VCaP (cell line): ENCODE data around the gene THOP1.

Experiments used
- H3K27ac ChIP-seq: fragments of 450-650 bp; 2 replicates; pipeline ENCODE4 v1.5.1; 2017
- TF ChIP-seq, protein P1 (sequence below): fragments of 450-650 bp; conservative IDR thresholded peaks from 2 replicates; pipeline ENCODE4 v1.5.1; 2017; ENCODE audit warnings: mild to moderate bottlenecking, moderate library complexity

The THOP1 gene

DNA sequence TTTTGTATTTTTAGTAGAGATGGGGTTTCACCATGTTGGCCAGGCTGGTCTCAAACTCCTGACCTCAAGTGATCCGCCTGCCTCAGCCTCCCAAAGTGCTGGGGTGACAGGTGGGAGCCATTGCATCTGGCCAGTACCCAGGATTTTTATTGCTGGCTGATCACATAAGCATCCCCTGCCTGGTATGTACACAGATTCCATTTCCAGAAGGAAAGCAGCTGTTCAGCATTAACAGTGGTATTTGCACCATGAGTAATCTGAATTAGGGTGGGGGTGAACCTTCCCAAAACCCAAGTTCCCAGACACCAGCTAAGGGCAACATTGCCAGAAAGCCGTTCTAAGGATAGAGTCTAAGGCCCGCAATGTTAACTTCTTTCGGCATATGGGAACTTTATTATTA, 63.3 kb downstream of the THOP1 start:
- no peak overlapping the region for H3K27ac ChIP-seq
- TF ChIP-seq, protein P1, sequence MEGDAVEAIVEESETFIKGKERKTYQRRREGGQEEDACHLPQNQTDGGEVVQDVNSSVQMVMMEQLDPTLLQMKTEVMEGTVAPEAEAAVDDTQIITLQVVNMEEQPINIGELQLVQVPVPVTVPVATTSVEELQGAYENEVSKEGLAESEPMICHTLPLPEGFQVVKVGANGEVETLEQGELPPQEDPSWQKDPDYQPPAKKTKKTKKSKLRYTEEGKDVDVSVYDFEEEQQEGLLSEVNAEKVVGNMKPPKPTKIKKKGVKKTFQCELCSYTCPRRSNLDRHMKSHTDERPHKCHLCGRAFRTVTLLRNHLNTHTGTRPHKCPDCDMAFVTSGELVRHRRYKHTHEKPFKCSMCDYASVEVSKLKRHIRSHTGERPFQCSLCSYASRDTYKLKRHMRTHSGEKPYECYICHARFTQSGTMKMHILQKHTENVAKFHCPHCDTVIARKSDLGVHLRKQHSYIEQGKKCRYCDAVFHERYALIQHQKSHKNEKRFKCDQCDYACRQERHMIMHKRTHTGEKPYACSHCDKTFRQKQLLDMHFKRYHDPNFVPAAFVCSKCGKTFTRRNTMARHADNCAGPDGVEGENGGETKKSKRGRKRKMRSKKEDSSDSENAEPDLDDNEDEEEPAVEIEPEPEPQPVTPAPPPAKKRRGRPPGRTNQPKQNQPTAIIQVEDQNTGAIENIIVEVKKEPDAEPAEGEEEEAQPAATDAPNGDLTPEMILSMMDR: no peak

DNA sequence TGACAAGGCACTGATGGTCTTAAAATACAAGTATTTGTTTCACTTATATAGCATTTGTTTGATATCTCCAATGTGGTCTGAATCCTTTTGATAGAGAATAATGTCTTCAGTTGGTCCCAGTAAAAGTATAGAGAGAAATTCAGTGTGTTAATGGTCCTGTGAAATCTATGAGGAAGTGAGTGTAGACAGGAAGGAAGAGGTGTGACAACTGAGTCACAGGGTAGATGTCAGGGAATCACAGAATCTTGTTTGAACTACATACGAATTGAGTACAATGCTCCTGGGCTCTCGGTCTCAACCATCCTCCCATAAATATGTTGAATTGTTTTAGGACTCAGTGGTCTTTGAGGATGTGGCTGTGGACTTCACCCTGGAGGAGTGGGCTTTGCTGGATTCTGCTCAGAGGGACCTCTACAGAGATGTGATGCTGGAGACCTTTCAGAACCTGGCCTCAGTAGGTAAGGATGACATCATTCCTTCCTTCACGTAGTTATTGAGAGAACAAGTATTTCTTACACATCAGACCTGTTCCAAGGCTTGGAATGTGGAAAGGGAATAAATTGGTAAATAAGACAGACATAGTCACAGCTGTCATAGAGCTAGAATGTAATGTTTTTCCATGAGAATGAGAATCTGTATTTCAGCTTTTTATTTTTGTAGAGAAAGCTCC, 65.1 kb downstream of the THOP1 start:
- TF ChIP-seq, protein P1: no peak
- H3K27ac ChIP-seq: no peak overlapping the region

DNA sequence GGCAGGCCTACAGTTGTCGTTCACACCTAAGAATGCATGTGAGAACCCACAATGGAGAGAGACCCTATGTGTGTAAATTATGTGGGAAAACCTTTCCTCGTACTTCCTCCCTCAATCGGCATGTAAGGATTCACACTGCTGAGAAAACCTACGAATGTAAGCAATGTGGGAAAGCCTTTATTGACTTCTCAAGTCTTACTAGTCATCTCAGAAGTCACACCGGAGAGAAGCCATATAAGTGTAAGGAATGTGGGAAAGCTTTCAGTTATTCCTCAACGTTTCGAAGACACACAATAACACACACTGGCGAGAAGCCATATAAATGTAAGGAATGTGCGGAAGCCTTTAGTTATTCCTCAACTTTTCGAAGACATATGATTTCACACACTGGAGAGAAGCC, 67.3 kb downstream of the THOP1 start:
- TF ChIP-seq, protein P1: no peak
- no peak overlapping the region for H3K27ac ChIP-seq

GRCh38 chr19:2853015-2853606, 67.8 kb downstream of the THOP1 start:
- TF ChIP-seq, protein P1: no peak
- no peak overlapping the region for H3K27ac ChIP-seq

GRCh38 chr19:2854849-2855248, 69.5 kb downstream of the THOP1 start:
- TF ChIP-seq, protein P1: no peak
- no peak overlapping the region for H3K27ac ChIP-seq

DNA sequence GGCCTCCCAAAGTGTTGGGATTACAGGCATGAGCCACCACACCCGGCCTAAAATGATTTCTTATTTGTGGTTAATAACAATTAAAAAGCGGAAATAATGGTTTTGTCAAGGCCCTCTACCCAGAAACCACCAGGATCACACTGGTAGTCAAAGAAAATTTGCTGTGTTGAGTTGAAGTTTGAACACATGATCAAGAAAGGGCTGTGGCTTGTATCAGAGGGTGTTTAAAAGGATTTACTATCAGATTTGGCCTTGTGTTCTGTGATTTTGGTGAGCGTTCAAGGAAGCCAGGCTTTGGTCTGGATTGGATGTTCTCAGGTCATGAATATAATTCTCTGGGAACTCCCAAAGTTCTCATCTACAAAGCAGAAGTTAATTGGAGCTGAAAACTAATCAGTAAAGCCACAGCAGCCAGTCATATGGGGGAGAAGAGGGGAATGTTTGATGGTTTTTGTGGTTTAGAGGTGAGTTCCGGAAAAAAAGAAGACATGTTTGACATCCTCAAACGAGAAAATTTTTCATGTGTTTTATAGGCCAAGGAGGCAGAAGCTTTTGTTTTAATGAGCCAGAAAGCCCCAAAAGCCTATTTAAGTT, 71.3 kb downstream of the THOP1 start:
- no peak overlapping the region for H3K27ac ChIP-seq
- TF ChIP-seq, protein P1: no peak

- no peak overlapping the region for H3K27ac ChIP-seq
Measured at GRCh38 chr19:2858864-2859263, 73.6 kb downstream of the THOP1 start.

More at GRCh38 chr19:2858864-2859263, 73.6 kb downstream of the THOP1 start:
- TF ChIP-seq, protein P1: no peak
